Gastrocnemius medialis (tissue), 4 donors: ENCODE results near the gene TMEM243. TPM values are rescaled to one million over a fixed set of nuclear protein-coding genes. Genes with fewer than 3 reads are reported as not detected.

ENCODE experiments used
- ATAC-seq, 2 donors: fragments of 150-250 bp; one replicate each; pipeline ENCODE4 v1.9.1; 2016
- DNase-seq, 2 donors: peaks; one replicate each; pipeline ENCODE4 v3.0.0-alpha.2; 2019
- H3K27ac ChIP-seq, 4 donors: fragments of 200-600 bp; sonication (generic); 1 replicate in 1 of 4; 2 replicates in 3 of 4; pipeline ENCODE4 v1.5.1; 2016 to 2018; ENCODE audit warnings: mild to moderate bottlenecking in 2 of 4, moderate library complexity in 1 of 4
- H3K27me3 ChIP-seq, 3 donors: fragments of 200-600 bp; sonication (generic) in 2 of 3; 1 replicate in 1 of 3; 2 replicates in 2 of 3; pipeline versions ENCODE4 v1.5.1 to v1.6.0; 2016 to 2019; ENCODE audit warnings: mild to moderate bottlenecking in 1 of 3, moderate library complexity in 1 of 3
- H3K36me3 ChIP-seq, 2 donors: fragments of 200-600 bp; sonication (generic) in 1 of 2; one replicate each; pipeline ENCODE4 v1.5.1; 2017 to 2018
- H3K4me1 ChIP-seq, 2 donors: fragments of 200-600 bp; sonication (generic) in 1 of 2; one replicate each; pipeline ENCODE4 v1.5.1; 2016 to 2017; ENCODE audit warnings: mild to moderate bottlenecking in 2 of 2
- H3K4me3 ChIP-seq, 4 donors: fragments of 200-600 bp; sonication (generic) in 3 of 4; 1 replicate in 1 of 4; 2 replicates in 3 of 4; pipeline ENCODE4 v1.5.1; 2016 to 2019; ENCODE audit warnings: mild to moderate bottlenecking in 2 of 4
- H3K9me3 ChIP-seq, 3 donors: fragments of 200-600 bp; sonication (generic) in 2 of 3; 1 replicate in 1 of 3; 2 replicates in 2 of 3; pipeline ENCODE4 v1.5.1; 2016 to 2019
- CTCF ChIP-seq, 5 experiments: fragments of 450-650 bp in 3 of 5; fragments of 200-600 bp in 2 of 5; sonication (generic) in 2 of 5; IDR thresholded peaks in 4 of 5; conservative IDR thresholded peaks in 1 of 5; 1 replicate in 4 of 5; 2 replicates in 1 of 5; pipeline ENCODE4 v1.5.1; 2016 to 2019; ENCODE audit warnings: antibody characterized with exemption in 5 of 5, mild to moderate bottlenecking in 3 of 5, moderate library complexity in 3 of 5
- POLR2A ChIP-seq, 2 donors: fragments of 450-650 bp; IDR thresholded peaks; one replicate each; pipeline ENCODE4 v1.6.1; 2017; ENCODE audit warnings: antibody characterized with exemption in 2 of 2, mild to moderate bottlenecking in 2 of 2, moderate library complexity in 2 of 2
- in situ Hi-C, 4 donors: fragments of 200-750 bp; cut with MboI; loops; one replicate each; pipeline versions ENCODE4 v1.15.0 to v1.8.0; 2017; ENCODE audit warnings: low sequenced_read_pairs in 4 of 4
- intact Hi-C: fragments of 100-400 bp; cut with DNase I; formaldehyde crosslinking; loops from one replicate; pipeline ENCODE4 v1.15.1; 2023; ENCODE audit warnings: low total_unique reads
- total RNA-seq, 4 donors: library from RNA; depleted of rRNA; stranded (reverse); fragments of >200 nt; gene quantifications; one replicate each; pipeline versions ENCODE4 v1.1.0 to v1.2.3, GENCODE V29; 2016

TMEM243 gene
- total RNA-seq, 4 donors from 2014 or later: 2.8 to 6.5 (median 4.1) TPM

DNA sequence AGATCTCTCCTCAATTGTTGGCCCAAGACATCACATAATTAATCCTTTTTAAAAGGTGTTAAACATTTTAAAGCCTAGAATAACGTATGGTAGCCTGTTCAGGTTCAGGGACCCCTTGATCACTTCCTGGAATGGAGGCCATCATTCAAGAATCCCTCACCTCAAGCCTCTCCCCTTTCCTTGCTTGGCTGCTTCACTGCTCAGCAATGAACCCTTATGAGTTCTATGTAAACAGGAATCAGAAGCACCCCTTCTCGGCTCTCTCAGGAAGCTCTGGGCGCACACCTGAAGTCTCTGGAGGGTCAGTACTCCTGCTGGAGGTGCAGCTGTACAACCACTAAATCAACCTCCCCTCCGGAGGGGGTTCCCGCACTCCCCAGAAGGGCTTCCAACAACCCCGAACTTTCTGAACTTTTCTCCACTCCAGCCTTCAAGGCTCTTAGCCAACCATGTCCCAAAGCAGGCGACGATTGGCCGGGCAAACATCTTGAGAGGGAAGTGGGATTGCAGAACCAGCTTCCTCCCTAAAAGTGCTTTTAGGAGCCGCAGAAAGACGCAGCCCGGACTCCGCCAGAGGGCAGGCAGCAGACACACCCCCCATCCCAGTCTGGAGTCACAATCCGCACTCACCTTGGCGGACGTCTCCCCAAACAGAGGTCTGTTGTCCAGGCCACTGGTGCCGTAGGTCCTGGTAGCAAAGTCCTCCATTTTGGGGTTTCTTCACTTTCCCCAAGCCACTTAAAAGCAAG is 562 bp downstream of the TMEM243 start:
- Histone ChIP-seq H3K36me3 (no peaks in the 10 kb centered on the region), H3K27me3 (no peaks in the 10 kb centered on the region), H3K4me1 (peaks cover 10% of the 10 kb centered on the region in 2 donors), H3K27ac (peak overlapping the region; percentile 67 to 78 (median 72)), H3K9me3 (no peaks in the 10 kb centered on the region), H3K4me3 (peak overlapping the region; percentile 80 to 89 (median 81))
- intact Hi-C loops: loop anchor here (5.0 kb wide), 2 partner anchors 67 to 162 kb away; partner anchors contain the start of genes DMTF1 and ELAPOR2
- peak; percentile 32 to 41 for DNase-seq
- TF ChIP-seq POLR2A (IDR thresholded peaks at IDR 0.05) (no peak), CTCF (IDR thresholded peaks at IDR 0.05 in 4 of 5, conservative IDR thresholded peaks at IDR 0.05 in 1 of 5) (no peak)
- ATAC-seq: peak; percentile 48 to 51
- in situ Hi-C loops: no loop called here

DNA sequence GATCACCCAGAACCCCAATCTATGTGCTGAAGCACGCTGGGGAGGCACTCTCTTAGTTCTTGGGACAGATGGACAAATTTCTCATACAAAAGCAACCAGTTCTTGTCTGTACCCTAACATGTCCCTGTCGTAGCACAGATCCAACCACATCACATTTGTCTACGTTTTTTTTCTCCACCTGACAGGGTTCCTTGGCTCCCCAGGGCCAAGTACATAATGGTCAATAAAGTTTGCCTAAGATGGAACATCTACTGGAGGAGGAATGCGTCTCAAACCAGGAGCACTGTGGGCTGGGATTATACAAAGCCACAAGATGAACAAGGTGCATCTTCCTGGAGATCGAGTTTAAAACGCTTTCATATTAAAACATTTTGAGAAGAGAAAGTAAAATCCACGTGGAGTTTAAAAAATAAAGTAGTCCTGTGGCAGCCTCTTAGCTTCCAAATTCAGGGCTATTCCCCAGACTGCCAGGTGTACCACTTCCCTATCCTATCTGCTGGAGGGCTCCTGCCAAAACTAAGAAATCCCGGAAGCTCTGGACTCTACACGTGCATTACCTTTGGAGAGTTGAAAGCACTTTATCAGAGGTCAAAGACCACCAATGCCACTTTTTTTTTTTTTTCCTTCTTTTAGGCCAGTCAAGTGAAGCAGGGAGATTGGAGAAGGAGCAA is 1.4 kb downstream of the TMEM243 start:
- Histone ChIP-seq H3K36me3 (no peaks in the 10 kb centered on the region), H3K27ac (peak overlapping the region in 3 of 4 donors; percentile 70 to 78 (median 75)), H3K4me3 (peak overlapping the region; percentile 80 to 89 (median 81)), H3K4me1 (peaks cover 10% of the 10 kb centered on the region in 2 donors), H3K9me3 (no peaks in the 10 kb centered on the region), H3K27me3 (no peaks in the 10 kb centered on the region)
- intact Hi-C loops: loop anchor here (5.0 kb wide), 2 partner anchors 66 to 161 kb away; partner anchors contain the start of genes DMTF1 and ELAPOR2
- in situ Hi-C loops: no loop called here
- ATAC-seq (no peak), DNase-seq (no peak)
- TF ChIP-seq CTCF (IDR thresholded peaks at IDR 0.05 in 4 of 5, conservative IDR thresholded peaks at IDR 0.05 in 1 of 5) (no peak), POLR2A (IDR thresholded peaks at IDR 0.05) (no peak)

- H3K36me3 ChIP-seq: no peaks in the 10 kb centered on the region
- H3K27me3 ChIP-seq: no peaks in the 10 kb centered on the region
- in situ Hi-C loops (no loop called here), intact Hi-C loops (loop anchor here (5.0 kb wide), 2 partner anchors 65 to 160 kb away; partner anchors contain the start of genes DMTF1 and ELAPOR2)
- no peaks in the 10 kb centered on the region for H3K9me3 ChIP-seq
- no peak overlapping the region for H3K4me3 ChIP-seq
- ATAC-seq (no peak), DNase-seq (no peak)
- peaks cover 10 to 17% of the 10 kb centered on the region in 2 donors for H3K4me1 ChIP-seq
- no peak for TF ChIP-seq POLR2A (IDR thresholded peaks at IDR 0.05)
- no peak for TF ChIP-seq CTCF (IDR thresholded peaks at IDR 0.05 in 4 of 5, conservative IDR thresholded peaks at IDR 0.05 in 1 of 5)
- peak overlapping the region in 1 of 4 donors; percentile 6 for H3K27ac ChIP-seq
Observed at GRCh38 chr7:87216701-87217508, 2.6 kb downstream of the TMEM243 start.

DNA sequence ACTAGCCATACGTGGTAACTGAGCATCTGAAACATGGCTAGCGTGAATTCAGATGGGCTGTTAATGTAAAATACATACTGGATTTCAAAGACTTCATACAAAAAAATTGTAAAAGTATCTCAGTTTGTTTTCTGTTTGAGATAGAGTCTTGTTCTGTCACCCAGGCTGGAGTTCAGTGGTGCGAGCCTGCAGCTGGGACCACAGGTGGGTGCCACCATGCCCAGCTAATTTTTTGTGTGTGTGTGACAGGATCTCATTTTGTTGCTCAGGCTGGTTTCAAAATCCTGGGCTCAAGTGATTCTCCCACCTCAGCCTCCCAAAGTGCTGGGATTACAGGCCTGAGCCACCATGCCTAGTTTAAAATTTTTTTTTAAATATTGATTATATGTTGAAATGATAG is 4.5 kb downstream of the TMEM243 start:
- in situ Hi-C loops (no loop called here), intact Hi-C loops (loop anchor here (5.0 kb wide), 2 partner anchors 63 to 158 kb away; partner anchors contain the start of genes DMTF1 and ELAPOR2)
- TF ChIP-seq POLR2A (IDR thresholded peaks at IDR 0.05): no peak
- TF ChIP-seq CTCF (IDR thresholded peaks at IDR 0.05 in 4 of 5, conservative IDR thresholded peaks at IDR 0.05 in 1 of 5): no peak
- H3K4me1 ChIP-seq: peaks cover 0 to 12% of the 10 kb centered on the region in 2 donors
- H3K27me3 ChIP-seq: no peaks in the 10 kb centered on the region
- DNase-seq: no peak
- H3K27ac ChIP-seq: no peak overlapping the region
- ATAC-seq: no peak
- H3K9me3 ChIP-seq: no peaks in the 10 kb centered on the region
- no peak overlapping the region for H3K4me3 ChIP-seq
- H3K36me3 ChIP-seq: no peaks in the 10 kb centered on the region
